ENCODE data around the gene GRAMD1B. TPM values are rescaled to one million over a fixed set of nuclear protein-coding genes. Genes with fewer than 3 reads are reported as not detected.

The GRAMD1B gene
- total RNA-seq, 4 donors from 2014 or later = 2.1 to 8.5 (median 7.0) TPM

- DNase-seq (ENCODE audit: low spot score) (no peak), ATAC-seq (ENCODE audit: low FRiP score) (no peak)
- TF ChIP-seq CTCF (IDR thresholded peaks at IDR 0.05) = no peak
Observed at GRCh38 chr11:123585706-123586105, 155.6 kb downstream of the GRAMD1B start.

GRCh38 chr11:123586568-123586967 is 156.5 kb downstream of the GRAMD1B start:
- no peak for TF ChIP-seq CTCF (IDR thresholded peaks at IDR 0.05)
- no peak for ATAC-seq (ENCODE audit: low FRiP score)
- no peak for DNase-seq (ENCODE audit: low spot score)

- DNase-seq (ENCODE audit: low spot score) (no peak), ATAC-seq (ENCODE audit: low FRiP score) (no peak)
- no peak for TF ChIP-seq CTCF (IDR thresholded peaks at IDR 0.05)
Observed at GRCh38 chr11:123587044-123587443, 157.0 kb downstream of the GRAMD1B start.

GRCh38 chr11:123587559-123587958 is 157.5 kb downstream of the GRAMD1B start:
- no peak for TF ChIP-seq CTCF (IDR thresholded peaks at IDR 0.05)
- ATAC-seq (ENCODE audit: low FRiP score) = no peak

DNA sequence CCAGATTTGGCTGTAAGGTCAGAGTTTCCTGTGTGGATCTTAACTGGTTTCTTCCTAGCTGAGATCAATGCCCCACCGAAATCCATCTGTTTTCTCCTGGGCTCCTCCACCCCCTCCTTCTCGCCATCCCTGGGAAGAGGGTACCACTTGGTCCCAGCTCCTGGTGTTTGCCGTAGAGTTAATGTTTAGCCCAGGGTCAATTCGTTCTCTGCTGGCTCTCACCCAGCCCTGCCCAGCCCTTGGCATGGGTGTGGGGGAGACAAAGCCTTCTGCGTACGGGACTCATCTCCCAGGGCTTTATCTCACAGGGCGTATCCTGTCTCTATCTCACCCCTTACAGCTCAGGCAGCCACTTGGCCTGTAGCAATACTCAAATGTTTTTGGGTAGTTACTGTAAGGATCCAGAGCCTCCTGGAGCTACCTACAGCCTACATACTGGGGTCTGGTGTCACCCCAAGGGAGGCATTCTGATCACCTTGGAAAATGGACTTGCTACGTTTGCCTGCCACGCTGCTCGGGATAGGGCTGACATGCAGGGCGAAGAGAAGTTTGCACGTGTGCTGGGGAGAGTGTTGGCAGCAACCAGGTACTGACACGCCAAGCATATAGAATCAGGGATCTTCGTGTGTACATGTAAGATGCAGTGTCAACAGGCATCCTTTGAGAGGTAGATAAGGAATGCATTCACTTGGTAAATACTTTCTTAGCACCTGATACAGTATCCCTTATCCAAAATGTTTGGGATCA is 158.2 kb downstream of the GRAMD1B start:
- TF ChIP-seq CTCF (IDR thresholded peaks at IDR 0.05) = no peak
- ATAC-seq (ENCODE audit: low FRiP score) (no peak), DNase-seq (ENCODE audit: low spot score) (no peak)

More at GRCh38 chr11:123587559-123587958, 157.5 kb downstream of the GRAMD1B start:
- DNase-seq (ENCODE audit: low spot score) = no peak

DNA sequence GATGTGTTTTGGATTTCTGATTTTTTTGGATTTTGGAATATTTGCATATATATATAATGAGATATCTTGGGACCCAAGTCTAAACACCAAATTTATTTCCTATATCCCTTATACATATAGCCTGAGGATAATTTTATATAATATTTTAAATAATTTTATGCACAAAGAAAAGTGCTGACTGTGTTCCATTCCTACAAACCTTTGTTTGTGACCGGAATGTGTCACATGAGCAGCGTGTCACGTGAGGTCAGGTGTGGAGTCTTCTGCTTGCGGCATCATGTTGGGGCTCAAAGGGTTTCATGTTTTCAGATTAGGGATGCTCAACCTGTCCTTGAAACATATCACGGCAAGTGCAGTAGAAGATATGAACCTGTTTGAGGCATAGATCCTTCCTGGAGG is 158.8 kb downstream of the GRAMD1B start:
- ATAC-seq (ENCODE audit: low FRiP score) (no peak), DNase-seq (ENCODE audit: low spot score) (no peak)
- TF ChIP-seq CTCF (IDR thresholded peaks at IDR 0.05) = no peak

DNA sequence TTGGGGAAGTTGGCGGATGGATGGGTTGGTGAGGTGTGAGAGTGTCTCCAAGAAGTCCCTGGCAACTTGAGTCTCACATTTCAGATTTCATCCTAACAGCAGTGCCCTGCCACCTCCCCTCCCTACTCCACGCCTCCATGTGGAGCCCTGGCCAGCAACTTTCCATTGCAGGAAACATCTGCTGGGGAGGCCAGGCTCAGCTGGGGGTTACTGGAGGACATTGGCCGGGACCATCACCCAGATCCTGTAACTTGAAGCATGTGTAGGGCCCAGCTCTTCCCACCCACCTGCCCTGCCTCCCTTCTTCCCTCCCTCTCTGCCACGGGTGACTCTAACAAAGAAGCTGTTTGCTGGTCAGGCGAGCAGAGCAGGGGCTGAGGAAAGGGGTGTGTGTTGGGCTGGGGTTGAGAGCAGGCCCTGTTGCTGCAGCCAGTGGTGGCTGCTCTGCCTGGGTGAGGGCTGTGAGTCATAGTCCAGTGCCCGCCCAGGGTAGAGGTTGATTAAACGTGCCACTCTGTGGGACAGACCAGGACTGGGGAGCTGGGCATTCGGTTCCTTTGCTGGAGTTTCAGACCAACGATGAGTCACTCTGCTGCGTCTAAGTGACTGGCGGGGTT is 160.3 kb downstream of the GRAMD1B start:
- TF ChIP-seq CTCF (IDR thresholded peaks at IDR 0.05) = no peak
- ATAC-seq (ENCODE audit: low FRiP score) = peak; percentile 47
- no peak for DNase-seq (ENCODE audit: low spot score)
